GM19372 (cell line): Measurements from ENCODE around the gene TMC8.
"Not testable (repeated sequence)": the region's sequence is repeated elsewhere in the genome, so short reads cannot be mapped to it uniquely, and the experiment has no call there.

Source experiments
- ATAC-seq: cut with Tn5 transposase; IDR thresholded peaks from one replicate; pipeline ENCODE4 v1.9.1; 2021; ENCODE audit warnings: mild to moderate bottlenecking, low read depth, moderate library complexity; ENCODE audit not compliant: unreplicated experiment

The TMC8 gene

DNA sequence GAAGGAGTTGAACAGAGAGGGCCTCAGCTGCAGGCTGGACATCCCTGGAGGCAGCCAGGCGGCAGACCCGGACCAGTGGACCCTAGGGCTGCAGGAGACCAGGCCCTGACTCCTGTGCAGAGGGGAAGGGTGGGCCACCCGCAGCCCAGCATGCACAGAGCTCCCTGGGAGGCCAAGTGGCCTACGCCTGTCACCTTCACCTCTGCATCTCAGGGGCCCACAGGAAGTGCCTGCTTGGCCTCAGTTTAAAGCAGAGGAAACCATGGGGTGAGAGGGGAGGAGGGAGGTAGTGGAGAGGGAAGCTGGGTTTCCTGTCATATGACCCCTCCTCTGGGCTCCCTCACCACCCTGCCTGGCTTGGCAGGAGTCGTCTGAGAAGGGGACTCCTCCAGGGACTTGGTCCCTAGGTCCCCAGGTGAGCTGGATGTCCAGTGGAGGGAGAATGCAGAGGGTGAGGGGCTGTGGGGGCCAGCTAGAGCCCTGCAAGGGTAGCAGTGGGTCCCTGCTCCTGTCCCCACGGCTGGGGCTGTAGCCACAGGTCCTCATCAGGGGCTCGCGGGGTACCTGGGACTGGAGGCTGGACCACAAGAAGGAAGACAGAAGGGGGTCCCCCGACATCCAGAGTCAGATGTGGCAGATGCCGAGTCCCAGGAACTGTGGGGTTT lies at the start of gene TMC8:
Gene TMC8 (plus strand): TSS at position 335 of the 665 bp plus-strand sequence. CDS start 818 bp downstream, outside the sequence.
- no peak for ATAC-seq

GRCh38 chr17:78081551-78081950 lies 49.0 kb upstream of the TMC8 start:
- ATAC-seq: no peak

DNA sequence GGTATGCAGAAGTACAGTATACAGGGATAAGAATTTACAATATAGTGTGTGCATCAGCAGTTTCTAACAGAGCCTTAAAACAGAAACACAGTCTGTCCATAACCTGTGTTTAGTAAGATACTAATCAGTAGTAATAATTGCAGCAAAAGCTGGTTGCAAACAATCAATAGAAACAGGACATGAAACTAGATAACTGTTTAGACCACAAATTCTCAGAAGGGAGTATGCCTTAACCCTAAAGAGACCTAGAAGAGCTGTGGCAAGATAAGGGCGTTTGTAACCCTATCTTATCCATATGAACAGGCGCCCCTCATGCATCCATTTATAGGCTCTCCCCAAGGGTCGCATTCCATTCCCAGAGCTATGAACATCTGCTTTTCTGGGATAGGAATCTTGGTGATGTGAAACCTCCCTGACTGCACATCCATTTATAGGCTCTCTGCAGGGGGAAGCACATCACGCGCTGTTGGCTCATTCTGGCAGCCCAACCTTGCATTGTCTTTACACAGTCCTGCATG lies 48.2 kb upstream of the TMC8 start:
- not testable (repeated sequence) for ATAC-seq

DNA sequence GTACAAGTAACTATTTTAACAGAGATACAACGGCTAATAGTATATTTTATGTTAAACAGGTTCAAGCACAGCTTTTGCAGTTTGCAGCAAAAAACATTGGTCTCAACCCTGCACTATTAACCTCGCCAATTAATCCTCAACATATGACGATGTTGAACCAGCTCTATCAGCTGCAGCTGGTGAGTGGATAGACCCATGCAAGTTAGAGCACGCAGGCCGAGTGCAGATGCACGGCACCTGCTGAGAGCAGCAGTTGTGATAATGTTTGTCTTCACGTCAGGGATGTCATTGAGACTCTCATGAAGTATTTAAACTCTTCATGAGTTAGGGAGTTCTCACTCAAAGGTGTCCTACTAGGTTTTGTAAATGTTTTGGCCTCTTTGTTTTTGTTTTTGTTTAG lies 47.6 kb upstream of the TMC8 start:
- ATAC-seq: no peak

DNA sequence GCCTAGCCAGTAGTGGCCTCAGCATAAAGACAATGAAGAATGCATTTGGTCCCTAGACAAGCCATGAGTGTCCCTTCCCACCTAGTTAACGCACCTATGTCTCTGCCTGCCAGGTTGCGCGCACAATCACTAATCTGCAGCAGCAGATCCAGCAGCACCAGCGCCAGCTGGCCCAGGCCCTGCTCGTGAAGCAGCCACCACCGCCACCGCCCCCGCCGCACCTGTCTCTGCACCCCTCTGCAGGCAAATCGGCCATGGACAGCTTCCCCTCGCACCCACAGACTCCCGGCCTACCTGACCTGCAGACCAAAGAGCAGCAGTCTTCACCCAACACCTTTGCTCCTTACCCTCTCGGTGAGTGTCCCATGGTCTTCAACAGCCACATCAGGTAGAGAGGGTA lies 43.8 kb upstream of the TMC8 start:
- no peak for ATAC-seq

DNA sequence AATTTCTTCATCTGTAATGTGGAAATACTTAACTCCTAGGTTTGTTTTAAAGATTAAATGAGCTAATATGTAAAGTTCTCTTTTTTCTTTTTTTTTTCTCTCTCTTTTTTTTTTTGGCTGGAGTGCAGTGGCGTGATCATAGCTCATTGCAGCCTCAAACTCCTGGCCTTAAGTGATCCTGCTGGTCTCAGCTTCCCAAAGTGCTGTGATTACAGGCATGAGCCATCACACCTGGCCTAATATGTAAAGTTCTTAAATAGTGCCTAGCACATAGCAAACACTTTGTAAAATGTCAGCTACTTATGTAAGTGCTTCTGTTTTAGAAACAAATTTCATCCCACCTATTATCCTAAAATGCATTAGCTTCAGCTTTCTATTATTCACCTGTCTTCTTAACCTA lies 42.0 kb upstream of the TMC8 start:
- ATAC-seq: no peak

DNA sequence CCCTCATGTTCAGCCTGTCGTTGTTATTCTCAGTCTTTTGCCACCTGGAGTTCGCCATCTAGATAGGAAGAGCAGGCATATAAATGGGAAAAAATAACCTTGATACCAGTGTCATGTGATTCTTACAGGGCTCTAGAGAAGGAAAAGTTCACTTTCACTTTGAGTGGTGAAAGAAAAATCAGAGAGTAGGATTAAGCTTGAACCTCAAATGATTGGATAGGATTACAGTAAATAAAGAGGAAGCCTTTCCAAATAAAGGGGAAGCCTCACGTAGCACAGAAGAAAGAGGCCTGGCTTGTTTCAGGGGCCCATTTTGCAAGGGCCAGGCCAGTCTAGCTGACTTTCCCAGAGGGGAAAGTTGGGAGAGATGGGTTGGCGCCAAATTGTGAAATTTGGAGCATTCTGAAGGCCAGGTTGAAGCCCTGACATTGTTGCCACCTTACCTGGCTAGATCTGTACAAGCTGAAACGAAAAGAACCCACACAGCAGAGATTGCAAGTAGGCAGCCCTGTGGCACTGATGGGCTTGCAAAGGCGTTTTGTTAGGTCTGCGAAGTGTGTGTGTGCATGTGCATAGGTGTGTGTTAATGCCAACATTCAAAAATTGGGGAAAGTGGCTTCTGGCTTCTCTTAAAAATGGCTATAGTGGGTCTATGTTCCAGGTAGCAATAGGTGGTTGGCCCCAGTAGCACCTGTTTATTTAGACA lies 40.8 kb upstream of the TMC8 start:
- ATAC-seq: no peak

DNA sequence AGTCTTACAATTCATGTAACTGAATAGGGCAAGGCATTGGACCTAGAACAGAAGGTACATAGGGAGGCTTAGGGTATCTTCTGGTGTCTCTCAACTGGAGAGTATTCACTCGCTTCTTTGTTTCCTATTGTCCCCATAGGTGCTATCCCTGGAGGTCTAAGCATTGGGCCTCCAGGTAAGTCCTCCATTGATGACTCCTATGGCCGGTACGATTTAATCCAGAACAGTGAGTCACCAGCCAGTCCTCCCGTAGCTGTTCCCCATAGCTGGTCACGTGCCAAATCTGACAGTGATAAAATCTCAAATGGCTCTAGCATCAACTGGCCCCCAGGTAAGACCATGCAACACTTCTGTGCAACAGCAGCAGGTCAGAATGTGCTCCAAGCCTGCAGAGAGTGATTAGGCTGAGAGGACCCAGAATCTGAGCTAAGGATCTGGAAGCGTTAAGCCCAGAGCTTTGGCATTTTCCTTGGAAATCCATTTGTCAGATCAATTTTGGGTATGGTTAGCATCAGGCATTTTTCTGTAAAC lies 37.7 kb upstream of the TMC8 start:
- ATAC-seq: no peak

- no peak for ATAC-seq
Measured at GRCh38 chr17:78095035-78095434, 35.5 kb upstream of the TMC8 start.

GRCh38 chr17:78096093-78096492 lies 34.5 kb upstream of the TMC8 start:
- ATAC-seq: no peak

- ATAC-seq: no peak
Measured at GRCh38 chr17:78101112-78101511, 29.5 kb upstream of the TMC8 start.

DNA sequence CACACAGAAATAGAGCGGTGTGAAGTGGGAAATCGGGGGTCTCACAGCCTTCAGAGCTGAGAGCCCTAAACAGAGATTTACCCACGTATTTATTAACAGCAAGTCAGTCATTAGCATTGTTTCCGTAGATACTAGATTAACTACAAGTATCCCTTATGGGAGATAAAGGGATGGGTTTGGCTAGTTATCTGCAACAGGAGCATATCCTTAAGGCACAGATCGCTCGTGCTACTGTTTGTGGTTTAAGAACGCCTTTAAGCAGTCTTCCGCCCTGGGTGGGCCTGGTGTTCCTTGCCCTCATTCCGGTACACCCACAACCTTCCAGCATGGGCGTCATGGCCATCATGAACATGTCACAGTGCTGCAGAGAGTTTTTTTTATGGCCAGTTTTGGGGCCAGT lies 29.0 kb upstream of the TMC8 start:
- ATAC-seq: no peak

- ATAC-seq: no peak
Measured at GRCh38 chr17:78103311-78103710, 27.3 kb upstream of the TMC8 start.

- ATAC-seq: no peak
Measured at GRCh38 chr17:78104540-78104941, 26.0 kb upstream of the TMC8 start.

DNA sequence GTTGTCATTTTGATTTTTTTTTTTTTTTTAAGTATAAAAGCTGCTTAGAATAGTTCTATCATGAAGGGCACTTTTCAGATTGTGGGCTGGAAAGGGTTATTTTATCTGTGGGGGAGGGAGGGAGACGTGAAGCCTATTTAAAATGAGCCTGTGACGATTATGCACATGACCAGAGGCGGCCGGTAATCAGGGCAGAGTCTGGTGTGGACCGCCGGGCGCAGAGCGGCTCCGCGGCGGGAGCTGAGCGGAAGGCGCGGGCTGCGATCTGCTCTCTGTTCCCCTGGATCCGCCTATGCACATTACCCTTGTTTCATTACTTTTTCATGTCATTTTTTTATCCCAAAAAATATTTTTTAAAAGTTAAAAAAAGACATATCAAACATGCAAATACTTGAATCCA lies 25.5 kb upstream of the TMC8 start:
- ATAC-seq: no peak

- no peak for ATAC-seq
Measured at GRCh38 chr17:78105551-78105950, 25.0 kb upstream of the TMC8 start.

DNA sequence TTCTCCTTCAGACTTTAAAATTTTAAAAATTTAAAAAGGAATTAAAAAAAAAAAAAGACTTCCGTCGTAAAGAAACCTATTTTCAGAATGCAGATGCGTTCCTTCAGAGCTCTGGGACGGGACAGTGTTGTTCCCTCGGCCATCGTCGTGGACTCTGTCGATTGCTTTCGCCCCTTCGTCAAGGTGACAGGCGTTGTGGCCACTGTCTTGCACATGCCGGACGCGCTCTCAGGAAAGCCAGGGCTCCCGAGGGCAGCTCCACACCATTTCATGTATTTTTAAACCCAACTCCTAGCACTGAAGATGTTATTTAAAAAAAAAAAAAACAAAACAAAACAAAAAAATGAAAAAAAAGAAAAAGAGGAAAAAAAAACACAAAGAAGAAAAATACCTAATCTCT lies 24.4 kb upstream of the TMC8 start:
- no peak for ATAC-seq

DNA sequence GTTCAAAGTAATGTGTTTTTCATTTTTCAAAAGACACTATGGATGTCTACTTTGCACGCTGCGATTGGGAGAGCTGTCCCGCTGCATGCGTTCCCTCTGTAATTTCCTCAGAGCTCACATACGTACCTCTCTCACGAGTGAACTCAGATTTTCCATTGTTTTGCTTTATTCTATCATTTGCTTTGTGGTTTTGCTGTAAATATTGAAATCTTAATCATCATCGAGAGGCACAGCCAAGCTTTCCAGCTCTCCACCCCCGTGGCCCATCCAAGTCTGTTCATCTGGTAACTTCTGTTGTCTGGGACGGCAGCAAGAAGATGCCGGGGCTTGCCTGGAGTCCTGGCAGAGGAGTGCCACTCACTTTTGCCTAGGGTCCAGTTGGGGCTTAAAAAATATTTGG lies 23.1 kb upstream of the TMC8 start:
- ATAC-seq: no peak

DNA sequence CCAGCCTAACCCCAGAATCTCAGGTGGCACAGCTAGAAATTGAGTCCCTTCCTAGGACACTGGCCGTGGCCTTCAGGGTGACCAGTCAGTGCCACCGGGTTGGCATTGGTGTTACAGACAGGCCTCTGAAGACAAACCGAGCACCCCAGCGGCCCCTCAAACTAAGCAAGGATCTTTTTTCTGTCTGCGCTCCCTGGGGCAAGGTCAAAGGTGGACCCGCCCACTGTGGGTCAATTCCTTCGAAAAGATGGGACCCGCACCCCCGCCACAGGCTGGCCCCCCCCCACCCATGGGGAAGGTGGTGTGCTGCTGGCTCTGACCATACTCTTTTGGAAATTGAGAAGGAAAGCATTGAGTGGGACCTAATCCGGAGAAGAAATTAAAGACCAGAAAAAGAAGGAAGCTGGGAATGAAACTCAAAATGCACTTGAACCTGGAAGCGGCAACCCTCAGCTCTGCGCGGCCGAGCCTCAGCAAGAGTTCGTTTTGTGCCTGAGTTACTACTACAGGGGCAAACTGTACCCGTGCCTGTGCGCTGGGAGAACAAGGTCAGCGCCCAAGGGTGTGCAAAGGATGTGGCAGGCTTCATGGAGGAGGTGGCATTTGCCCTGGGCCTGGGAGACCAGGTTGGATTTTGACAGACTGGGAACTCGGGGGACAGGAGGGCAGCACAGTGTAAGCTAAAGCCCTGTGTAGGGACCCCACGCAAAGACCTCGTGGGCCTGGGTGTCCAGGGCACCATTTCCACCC lies 22.4 kb upstream of the TMC8 start:
- ATAC-seq: no peak

GRCh38 chr17:78108726-78109488 lies 21.7 kb upstream of the TMC8 start:
- ATAC-seq: no peak

- ATAC-seq: no peak
Measured at GRCh38 chr17:78109489-78109761, 21.1 kb upstream of the TMC8 start.
